C1 segment of cervical spinal cord (tissue), 14 donors: ENCODE results near the gene ARID4B.
"Not testable (repeated sequence)": the region's sequence is repeated elsewhere in the genome, so short reads cannot be mapped to it uniquely, and the experiment has no call there.

ENCODE experiments used
- DNase-seq, 14 donors: peaks; one replicate each; lab custom pipeline; 2025; lab: John Stamatoyannopoulos, UW

Gene ARID4B

DNA sequence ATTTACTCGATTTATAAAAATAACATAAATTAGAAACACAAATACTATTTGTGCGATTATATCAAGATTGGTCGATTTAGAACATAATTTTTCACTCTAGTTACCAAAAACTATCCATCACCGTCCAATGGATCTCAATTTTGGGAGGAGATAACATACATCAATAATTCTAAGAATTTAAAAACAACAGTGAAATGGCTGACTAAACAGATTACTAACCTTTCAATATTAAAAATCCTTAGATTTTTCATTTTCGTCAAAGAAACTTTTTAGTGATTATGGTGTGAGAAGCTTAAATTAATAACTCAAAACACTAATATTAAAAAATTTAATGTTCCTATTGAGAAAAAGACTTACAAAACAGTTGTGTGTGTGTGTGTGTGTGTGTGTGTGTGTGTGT lies 91.9 kb downstream of the ARID4B start:
- DNase-seq: no peak

DNA sequence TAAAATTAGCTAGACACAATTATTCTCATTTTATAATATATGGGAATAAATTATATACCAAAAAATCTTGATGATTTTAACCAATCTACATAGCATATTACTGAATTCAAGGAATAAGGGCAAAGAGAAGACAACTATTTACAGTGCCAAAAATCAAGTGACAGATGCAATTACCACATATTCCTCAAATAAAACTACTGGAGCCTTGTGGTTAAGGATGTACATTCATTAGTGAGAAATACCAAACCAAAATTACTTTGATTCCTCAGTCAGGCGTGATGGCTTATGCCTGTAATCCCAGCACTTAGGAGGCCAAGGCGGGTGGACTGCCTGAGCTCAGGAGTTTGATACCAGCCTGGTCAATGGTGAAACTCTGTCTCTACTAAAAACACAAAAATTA lies 98.1 kb downstream of the ARID4B start:
- DNase-seq: no peak

DNA sequence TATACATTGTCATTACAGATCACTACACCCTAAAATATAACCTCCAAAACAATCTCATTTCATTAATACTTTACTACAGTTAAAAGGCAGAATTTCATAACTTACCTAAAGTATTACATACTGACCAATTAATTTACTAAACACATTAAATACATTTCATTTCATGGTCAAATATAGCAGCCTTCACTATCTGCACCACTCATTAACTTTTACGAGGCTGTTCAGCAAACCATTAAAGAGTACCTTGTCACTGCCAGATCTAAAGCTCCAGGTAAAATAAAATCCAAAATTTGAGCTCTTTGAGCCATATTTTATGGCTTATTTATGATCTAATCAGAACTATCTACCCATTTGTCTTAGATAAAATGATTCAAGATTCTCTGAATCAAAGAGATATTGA lies 100.6 kb downstream of the ARID4B start:
- no peak for DNase-seq

DNA sequence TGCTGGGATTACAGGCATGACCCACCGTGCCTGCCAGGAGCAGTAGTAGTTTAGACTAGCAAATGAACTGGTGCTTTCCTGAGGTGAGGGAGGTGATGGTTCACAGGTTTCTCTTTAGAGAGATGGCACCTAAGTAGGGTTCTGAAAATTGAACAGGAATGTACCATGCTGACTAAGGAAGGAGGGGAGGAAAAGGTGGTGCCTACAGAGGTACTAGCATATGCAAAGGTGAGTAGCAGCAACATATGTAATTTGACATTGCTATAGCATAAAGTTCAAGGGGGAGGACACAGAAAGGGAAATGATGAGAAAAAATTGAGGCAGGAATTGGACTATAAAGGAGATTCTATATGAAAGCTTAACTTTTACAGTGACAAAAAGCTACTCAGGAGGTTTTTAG lies 101.0 kb downstream of the ARID4B start:
- DNase-seq: no peak

- no peak for DNase-seq
Observed at GRCh38 chr1:235225299-235225698, 102.7 kb downstream of the ARID4B start.

DNA sequence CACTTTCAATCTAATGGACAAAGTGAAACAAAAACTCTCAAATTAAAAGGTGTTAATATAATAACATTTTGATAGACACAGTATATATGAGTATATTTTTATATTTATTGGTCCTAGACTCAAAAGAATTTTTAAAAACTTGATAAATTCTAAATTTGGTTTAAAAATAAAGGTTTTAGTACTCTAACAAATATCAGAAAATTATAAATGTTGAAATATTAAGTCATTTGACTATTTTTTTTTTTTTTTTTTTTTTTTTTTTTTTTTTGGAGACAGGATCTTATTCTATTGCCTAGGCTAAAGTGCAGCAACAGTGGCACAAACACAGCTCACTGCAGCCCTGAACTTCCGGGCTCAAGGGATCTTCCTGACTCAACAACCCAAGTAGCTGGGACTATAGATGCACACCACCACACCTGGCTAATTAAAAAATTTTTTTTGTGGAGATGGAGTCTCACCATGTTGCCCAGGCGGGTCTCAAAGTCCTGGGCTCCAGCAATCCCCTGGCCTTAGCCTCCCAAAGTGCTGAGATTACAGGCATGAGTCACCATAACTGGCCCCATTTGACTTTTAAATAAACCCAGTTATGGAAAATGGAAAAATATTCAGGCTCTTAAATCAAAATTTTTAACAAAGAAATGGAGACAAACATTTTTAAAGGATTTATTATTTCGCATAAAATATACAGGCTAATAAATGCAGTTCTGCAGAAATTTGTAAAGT lies 106.2 kb downstream of the ARID4B start:
- no peak for DNase-seq

DNA sequence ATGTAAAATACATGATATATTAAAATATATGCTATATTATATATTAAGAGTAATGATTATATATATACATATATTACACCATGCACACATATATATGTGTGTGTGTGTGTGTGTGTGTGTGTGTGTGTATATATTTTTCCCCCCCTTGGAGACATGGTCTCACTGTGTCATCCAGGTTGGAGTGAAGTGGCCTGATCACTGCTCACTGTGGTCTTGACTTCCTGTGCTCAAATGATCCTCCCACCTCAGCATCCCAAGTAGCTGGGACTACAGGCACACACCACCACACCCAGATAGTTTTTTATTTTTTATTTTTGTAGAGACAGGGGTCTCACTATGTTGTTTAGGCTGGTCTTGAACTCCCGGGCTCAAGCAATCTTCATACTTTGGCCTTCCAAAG lies 112.5 kb downstream of the ARID4B start:
- DNase-seq: no peak

GRCh38 chr1:235214962-235215361 lies 113.0 kb downstream of the ARID4B start:
- DNase-seq: not testable (repeated sequence)

DNA sequence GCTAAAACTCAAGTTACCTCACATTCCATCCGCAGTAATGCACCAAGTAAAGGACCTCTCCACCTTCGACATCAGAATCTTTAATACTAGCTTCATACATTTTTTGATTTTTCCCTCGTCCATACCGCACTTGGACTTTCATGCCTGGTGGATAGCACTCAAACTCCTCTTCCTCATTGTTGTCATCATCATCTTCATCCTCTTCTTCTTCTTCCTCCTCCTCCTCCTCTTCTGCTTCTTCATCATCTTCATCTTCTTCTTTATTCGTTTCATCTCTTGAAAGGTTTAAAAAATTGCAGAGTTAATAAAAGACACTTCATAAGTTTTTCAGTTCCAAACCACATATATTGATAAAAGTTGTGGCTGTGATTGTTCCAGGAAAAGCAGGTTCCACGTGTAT lies 114.2 kb downstream of the ARID4B start:
- no peak for DNase-seq

DNA sequence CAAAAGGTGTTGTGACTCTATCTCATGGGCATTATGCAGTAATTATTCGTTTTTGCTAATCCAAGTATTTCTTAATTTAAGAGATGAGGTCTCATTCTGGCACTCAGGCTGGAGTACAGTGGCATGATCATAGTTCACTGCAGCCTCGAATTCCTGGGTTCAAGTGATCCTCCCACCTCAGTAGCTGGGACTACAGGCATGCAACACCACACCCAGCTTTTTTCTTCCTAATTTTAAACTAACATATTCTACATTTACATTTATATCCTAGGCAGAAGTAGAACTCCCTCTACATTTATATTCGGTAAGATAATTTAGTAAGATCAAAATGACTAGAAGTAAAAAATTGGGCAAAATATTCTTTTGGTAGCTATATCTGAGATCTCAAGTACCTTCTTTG lies 116.5 kb downstream of the ARID4B start:
- DNase-seq: no peak

- no peak for DNase-seq
Observed at GRCh38 chr1:235207209-235207565, 120.8 kb downstream of the ARID4B start.

- DNase-seq: no peak
Observed at GRCh38 chr1:235206533-235207208, 121.3 kb downstream of the ARID4B start.

DNA sequence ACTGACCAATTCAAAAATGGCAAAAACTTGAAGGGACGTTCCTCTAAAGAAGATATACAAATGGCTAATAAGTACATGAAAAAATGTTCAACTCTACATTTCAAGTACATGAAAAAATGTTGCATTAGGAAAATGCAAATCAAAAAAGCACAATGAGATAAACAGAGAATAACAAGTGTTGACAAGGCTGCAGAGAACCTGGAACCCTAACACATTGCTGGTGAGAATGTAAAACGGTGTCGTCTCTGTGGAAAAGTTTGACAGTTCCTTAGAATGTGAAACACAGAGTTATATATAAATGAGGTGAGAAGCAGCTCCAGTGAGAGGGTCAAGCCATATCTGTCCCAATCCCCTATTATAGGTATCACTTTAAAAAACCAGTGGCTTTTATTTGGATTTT lies 122.3 kb downstream of the ARID4B start:
- no peak for DNase-seq

- no peak for DNase-seq
Observed at GRCh38 chr1:235203428-235203827, 124.6 kb downstream of the ARID4B start.

GRCh38 chr1:235202447-235202846 lies 125.5 kb downstream of the ARID4B start:
- not testable (repeated sequence) for DNase-seq

GRCh38 chr1:235199441-235199840 lies 128.5 kb downstream of the ARID4B start:
- DNase-seq: no peak

GRCh38 chr1:235190431-235190830 lies 137.5 kb downstream of the ARID4B start:
- DNase-seq: no peak

DNA sequence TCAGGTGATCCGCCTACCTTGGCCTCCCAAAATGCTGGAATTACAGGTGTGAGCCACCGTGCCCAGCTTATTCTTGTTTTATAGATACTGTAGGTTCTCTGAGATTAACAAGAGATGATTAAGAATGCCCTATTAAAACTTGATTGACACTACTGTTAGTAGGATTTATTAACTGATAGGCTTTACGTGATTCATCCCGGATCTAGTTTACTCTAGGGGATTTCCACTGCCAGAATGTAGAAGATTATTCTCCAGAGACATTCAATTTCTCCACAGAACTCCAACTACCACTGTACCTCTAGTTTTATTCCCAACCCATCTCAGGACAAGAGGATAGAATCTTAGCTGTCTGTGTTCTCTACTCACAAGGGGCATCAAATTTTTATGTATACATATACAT lies 140.7 kb downstream of the ARID4B start:
- DNase-seq: no peak

DNA sequence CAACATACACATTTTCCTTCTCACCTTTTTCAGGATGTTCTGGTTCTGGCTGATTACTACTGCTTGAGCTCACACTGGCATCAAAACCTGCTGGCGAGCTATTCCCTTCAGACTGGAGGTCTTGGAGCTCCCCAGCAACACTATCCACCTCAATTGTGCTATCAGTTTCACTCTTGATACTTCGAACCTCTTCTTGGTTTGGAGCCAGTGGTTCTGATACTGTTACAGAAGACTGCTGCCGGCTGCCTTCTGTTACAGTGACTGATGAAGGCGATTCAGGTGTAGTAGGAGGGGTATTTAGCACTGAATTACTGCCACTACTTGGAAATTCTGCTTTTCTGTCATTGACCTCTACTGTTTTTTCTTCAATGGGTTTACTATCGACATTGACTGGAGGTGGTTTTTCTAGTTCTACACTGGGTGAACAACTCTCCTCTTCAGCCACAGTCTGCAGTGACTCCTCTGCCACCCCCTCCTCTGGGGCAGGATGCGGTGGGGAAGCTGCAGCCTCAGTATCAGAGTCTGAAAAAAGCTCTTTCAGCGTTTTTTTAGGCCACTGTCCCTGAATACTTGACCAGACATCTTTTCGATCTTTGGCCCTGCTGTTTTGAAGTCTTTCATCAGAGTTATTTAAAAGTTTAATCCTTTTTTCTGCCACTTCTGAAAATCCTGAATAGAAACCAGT lies 146.3 kb downstream of the ARID4B start:
- DNase-seq: no peak

DNA sequence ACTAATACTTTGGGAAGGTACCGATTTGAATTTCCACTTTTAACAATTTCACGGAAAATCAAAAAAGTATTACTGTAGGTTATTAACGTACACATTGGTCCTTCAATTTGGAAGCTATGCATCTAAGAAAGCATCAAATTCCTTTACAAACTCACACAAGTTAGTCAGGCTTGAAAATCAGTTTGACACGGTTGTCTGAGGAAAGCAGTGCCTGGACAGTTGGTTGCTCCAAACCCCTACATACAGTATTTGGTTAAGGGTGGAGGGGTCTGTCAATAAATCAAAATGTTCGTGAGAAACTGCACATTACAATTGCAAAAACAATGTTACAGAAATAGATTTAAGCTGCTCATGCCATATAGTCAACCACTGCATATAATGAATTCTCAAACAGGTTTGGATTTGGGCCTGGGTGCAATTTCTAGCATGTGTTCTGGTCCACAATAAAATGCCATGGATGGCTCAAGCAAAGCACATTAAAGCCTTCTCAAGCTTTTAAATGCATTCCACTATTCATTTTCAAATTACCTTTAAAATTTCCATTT lies 147.0 kb downstream of the ARID4B start:
- DNase-seq: no peak

- DNase-seq: no peak
Observed at GRCh38 chr1:235176486-235176885, 151.5 kb downstream of the ARID4B start.

GRCh38 chr1:235169986-235170385 lies 158.0 kb downstream of the ARID4B start:
- no peak for DNase-seq

- DNase-seq: no peak
Observed at GRCh38 chr1:235168375-235168774, 159.6 kb downstream of the ARID4B start.
